Esophagus squamous epithelium (tissue), 5 donors: ENCODE results near the gene SEC23IP. TPM values are rescaled to one million over a fixed set of nuclear protein-coding genes. Genes with fewer than 3 reads are reported as not detected.

ENCODE experiments used
- DNase-seq: peaks from one replicate; lab custom pipeline; 2025; lab: John Stamatoyannopoulos, UW
- H3K27ac ChIP-seq, 4 donors: fragments of 200-600 bp; sonication (generic); one replicate each; pipeline ENCODE4 v1.5.1; 2016 to 2019; ENCODE audit warnings: mild to moderate bottlenecking in 1 of 4
- H3K27me3 ChIP-seq, 4 donors: fragments of 200-600 bp; sonication (generic); 1 replicate in 3 of 4; 2 replicates in 1 of 4; pipeline versions ENCODE4 v1.5.1 to v1.6.0; 2017 to 2021; ENCODE audit warnings: antibody characterized with exemption in 1 of 4
- H3K36me3 ChIP-seq, 3 donors: fragments of 200-600 bp; sonication (generic); one replicate each; pipeline ENCODE4 v1.5.1; 2016 to 2019
- H3K4me1 ChIP-seq, 3 donors: fragments of 200-600 bp; sonication (generic); one replicate each; pipeline ENCODE4 v1.5.1; 2017 to 2019
- H3K4me3 ChIP-seq, 4 donors: fragments of 200-600 bp; sonication (generic); 1 replicate in 3 of 4; 2 replicates in 1 of 4; pipeline ENCODE4 v1.5.1; 2016 to 2019; ENCODE audit warnings: mild to moderate bottlenecking in 2 of 4, moderate library complexity in 1 of 4
- H3K9me3 ChIP-seq, 3 donors: fragments of 200-600 bp; sonication (generic); one replicate each; pipeline ENCODE4 v1.5.1; 2016 to 2019
- POLR2A ChIP-seq, 4 donors: fragments of 450-650 bp; IDR thresholded peaks; one replicate each; pipeline ENCODE4 v1.6.1; 2017; ENCODE audit warnings: antibody characterized with exemption in 4 of 4, mild to moderate bottlenecking in 4 of 4, moderate library complexity in 3 of 4
- WGBS, 2 donors: methylation state at CpG; one replicate each; pipeline ENCODE4 v1.1.5; 2018; 5-methylcytosine and 5-hydroxymethylcytosine counted together
- intact Hi-C: fragments of 100-400 bp; cut with DNase I; formaldehyde crosslinking; loops from one replicate; pipeline ENCODE4 v1.15.0; 2022
- total RNA-seq, 4 donors: library from RNA; depleted of rRNA; stranded (reverse); fragments of >200 nt; gene quantifications; one replicate each; pipeline ENCODE4 v1.1.0, GENCODE V29; 2016
- TF ChIP-seq, protein P1 (sequence below), 6 experiments: fragments of 450-650 bp in 4 of 6; fragments of 200-600 bp in 2 of 6; sonication (generic) in 2 of 6; IDR thresholded peaks; one replicate each; pipeline ENCODE4 v1.5.1; 2016 to 2019; ENCODE audit warnings: antibody characterized with exemption in 6 of 6, mild to moderate bottlenecking in 4 of 6, moderate library complexity in 4 of 6
- donor health status: DM: yes; HTN: yes; CAD: no.

Gene SEC23IP
- total RNA-seq, 4 donors from 2014 or later = 13.0 to 20.5 (median 16.5) TPM

DNA sequence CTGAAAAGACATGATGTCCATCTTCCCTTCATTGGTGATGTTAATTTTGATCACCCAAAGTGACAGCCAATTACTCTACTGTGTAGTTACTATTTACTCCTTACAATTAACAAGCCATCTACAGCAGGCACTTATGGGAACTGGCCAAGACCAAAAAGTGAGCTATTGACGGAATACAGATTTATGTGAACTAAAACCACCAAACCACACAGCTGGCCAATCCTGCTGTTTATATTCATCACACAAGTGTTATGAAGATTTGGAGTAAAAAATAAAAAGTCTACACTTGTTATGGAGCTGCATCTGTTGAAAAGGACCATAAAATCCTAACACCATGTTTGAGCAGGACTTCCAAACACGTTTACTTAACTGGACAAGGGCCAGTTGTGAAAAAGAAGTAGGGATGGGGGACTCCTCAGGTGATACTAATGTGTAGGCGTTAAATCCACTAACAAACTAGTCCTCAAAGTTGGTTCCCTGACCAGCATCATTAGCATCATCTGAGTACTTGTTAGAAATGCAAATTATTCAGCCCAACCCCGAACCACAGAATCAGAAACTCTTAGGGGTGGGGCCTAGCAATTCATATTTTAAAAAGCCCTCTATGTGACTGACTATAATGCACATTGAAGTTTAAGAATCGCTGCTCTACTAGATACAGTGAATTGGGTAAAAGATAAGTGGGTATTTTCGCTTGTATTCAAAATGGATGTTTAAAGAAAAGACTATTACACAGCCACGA is 31.5 kb upstream of the SEC23IP start:
- intact Hi-C loops = loop anchor here (10.0 kb wide), 2 partner anchors 116 to 176 kb away; no protein-coding TSS in a partner anchor
- WGBS, 2 donors = 61 to 73% methylated on average over 7 of the region's 7 CpGs

DNA sequence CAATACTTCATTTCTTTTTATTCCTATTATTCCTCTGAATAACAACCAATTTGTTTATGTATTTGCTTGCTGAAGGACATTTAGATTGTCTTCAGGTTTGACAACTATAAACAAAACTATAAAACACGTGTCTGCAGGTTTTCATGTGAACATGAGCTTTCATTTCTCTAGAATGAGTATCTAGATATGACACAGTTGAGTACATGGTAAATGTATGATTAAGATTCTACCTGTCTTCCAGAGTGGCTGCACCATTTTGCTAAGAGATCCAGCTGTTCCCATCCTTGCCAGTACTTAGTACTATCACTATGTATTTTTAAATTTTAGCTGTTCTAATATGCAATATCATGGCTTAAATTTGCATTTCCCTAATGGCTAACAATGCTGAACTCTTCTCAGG is 30.0 kb upstream of the SEC23IP start:
- intact Hi-C loops = loop anchor here (10.0 kb wide), 2 partner anchors 118 to 178 kb away; no protein-coding TSS in a partner anchor
- Histone ChIP-seq H3K27me3 (no peaks in the 10 kb centered on the region), H3K4me1 (peaks cover 0 to 40% (median 3%) of the 10 kb centered on the region in 3 donors), H3K9me3 (no peaks in the 10 kb centered on the region), H3K4me3 (no peak overlapping the region), H3K27ac (no peak overlapping the region), H3K36me3 (peaks cover 0 to 11% (median 0%) of the 10 kb centered on the region in 3 donors)
- no peak for TF ChIP-seq POLR2A (IDR thresholded peaks at IDR 0.05)
- TF ChIP-seq, protein P1, sequence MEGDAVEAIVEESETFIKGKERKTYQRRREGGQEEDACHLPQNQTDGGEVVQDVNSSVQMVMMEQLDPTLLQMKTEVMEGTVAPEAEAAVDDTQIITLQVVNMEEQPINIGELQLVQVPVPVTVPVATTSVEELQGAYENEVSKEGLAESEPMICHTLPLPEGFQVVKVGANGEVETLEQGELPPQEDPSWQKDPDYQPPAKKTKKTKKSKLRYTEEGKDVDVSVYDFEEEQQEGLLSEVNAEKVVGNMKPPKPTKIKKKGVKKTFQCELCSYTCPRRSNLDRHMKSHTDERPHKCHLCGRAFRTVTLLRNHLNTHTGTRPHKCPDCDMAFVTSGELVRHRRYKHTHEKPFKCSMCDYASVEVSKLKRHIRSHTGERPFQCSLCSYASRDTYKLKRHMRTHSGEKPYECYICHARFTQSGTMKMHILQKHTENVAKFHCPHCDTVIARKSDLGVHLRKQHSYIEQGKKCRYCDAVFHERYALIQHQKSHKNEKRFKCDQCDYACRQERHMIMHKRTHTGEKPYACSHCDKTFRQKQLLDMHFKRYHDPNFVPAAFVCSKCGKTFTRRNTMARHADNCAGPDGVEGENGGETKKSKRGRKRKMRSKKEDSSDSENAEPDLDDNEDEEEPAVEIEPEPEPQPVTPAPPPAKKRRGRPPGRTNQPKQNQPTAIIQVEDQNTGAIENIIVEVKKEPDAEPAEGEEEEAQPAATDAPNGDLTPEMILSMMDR (IDR thresholded peaks at IDR 0.05) = no peak
- no peak for DNase-seq
- 60 to 74% methylated on average over 1 of the region's 1 CpG for WGBS, 2 donors

More for the DNA sequence above, 31.5 kb upstream of the SEC23IP start:
- no peak overlapping the region for H3K4me3 ChIP-seq
- peaks cover 0 to 26% (median 5%) of the 10 kb centered on the region in 3 donors for H3K36me3 ChIP-seq
- DNase-seq = no peak
- no peaks in the 10 kb centered on the region for H3K9me3 ChIP-seq
- no peak overlapping the region for H3K27ac ChIP-seq
- H3K4me1 ChIP-seq = peaks cover 0 to 32% (median 3%) of the 10 kb centered on the region in 3 donors
- no peaks in the 10 kb centered on the region for H3K27me3 ChIP-seq
- TF ChIP-seq, protein P1 (IDR thresholded peaks at IDR 0.05) = no peak
- no peak for TF ChIP-seq POLR2A (IDR thresholded peaks at IDR 0.05)

DNA sequence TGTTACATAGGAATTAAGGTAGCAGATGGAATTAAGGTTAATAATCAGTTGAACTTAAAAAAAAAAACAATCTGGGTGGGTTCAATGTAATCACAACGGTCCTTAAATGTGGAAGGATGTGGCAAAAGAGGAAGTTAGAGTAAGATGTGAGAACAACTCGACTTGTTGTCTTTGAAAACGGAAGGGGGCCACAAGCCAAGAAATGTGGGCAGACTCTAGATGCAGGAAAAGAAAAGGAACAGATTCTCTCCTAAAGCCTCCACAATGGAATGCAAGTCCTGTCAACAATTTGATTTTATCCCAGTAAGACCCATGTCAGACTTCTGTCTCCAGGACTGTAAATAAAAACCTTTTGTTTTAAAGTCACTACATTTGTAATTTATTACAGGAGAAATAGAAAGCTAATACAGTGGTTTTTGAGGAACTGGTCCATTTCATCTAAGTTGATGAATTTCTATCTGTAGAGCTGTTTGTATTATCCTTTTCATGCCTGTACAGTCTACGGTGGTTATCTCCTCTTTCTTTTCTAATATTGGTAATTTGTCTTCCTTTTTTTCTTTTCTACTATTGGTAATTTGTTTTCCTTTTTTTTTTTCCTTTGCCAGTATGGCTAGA is 28.5 kb upstream of the SEC23IP start:
- Histone ChIP-seq H3K4me1 (peaks cover 0 to 42% (median 3%) of the 10 kb centered on the region in 3 donors), H3K27ac (no peak overlapping the region), H3K27me3 (no peaks in the 10 kb centered on the region), H3K4me3 (no peak overlapping the region), H3K9me3 (no peaks in the 10 kb centered on the region), H3K36me3 (no peaks in the 10 kb centered on the region)
- intact Hi-C loops = loop anchor here (10.0 kb wide), 2 partner anchors 119 to 179 kb away; no protein-coding TSS in a partner anchor
- TF ChIP-seq, protein P1 (IDR thresholded peaks at IDR 0.05) = no peak
- DNase-seq = no peak
- WGBS, 2 donors = 60 to 62% methylated on average over 3 of the region's 4 CpGs

DNA sequence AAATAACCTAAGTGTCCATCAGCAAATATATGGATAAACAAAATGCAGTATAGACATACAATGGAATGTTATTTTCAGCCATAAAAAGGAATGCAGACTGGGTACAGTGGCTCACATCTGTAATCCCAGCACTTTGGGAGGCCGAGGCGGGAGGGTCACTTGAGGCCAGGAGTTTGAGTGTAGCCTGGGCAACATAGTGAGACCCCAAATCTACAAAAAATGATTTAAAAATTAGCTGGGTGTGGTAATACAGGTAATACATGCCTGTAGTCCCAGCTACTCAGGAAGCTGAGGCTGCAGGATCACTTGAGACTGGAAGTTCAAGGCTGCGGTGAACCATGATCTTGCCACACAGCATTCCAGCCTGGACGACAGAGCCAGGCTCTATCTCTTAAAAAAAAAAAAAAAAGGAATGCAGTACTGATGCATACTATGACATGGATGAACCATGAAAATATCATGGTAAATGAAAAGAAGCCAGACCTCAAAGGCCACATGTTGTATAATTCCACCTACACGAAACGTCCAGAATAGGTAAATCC is 26.8 kb upstream of the SEC23IP start:
- peaks cover 6 to 44% (median 14%) of the 10 kb centered on the region in 3 donors for H3K4me1 ChIP-seq
- H3K27ac ChIP-seq = no peak overlapping the region
- no peaks in the 10 kb centered on the region for H3K27me3 ChIP-seq
- no peaks in the 10 kb centered on the region for H3K9me3 ChIP-seq
- intact Hi-C loops = loop anchor here (10.0 kb wide), 2 partner anchors 121 to 181 kb away; no protein-coding TSS in a partner anchor
- WGBS, 2 donors = 81 to 91% methylated on average over 6 of the region's 6 CpGs
- no peak for DNase-seq
- H3K4me3 ChIP-seq = no peak overlapping the region
- TF ChIP-seq, protein P1 (IDR thresholded peaks at IDR 0.05) = no peak
- no peak for TF ChIP-seq POLR2A (IDR thresholded peaks at IDR 0.05)
- no peaks in the 10 kb centered on the region for H3K36me3 ChIP-seq
